ENCODE data around the gene PRKAB1. TPM values are rescaled to one million over a fixed set of nuclear protein-coding genes. Genes with fewer than 3 reads are reported as not detected.

PRKAB1 gene
- total RNA-seq, 1 donor from 2014 or later = 16.8 TPM

- DNase-seq = no peak
Measured at GRCh38 chr12:119664642-119665041, 3.3 kb upstream of the PRKAB1 start.

- DNase-seq = no peak
Measured at GRCh38 chr12:119665164-119665929, 2.6 kb upstream of the PRKAB1 start.

- no peak for DNase-seq
Measured at GRCh38 chr12:119666226-119666795, 1.6 kb upstream of the PRKAB1 start.

- no peak for DNase-seq
Measured at GRCh38 chr12:119666900-119667576, 895 bp upstream of the PRKAB1 start.

- no peak for DNase-seq
Measured at GRCh38 chr12:119668324-119668841, 450 bp downstream of the PRKAB1 start.

- no peak for DNase-seq
Measured at GRCh38 chr12:119669744-119670472, 2.0 kb downstream of the PRKAB1 start.

- DNase-seq = no peak
Measured at GRCh38 chr12:119671070-119671469, 3.1 kb downstream of the PRKAB1 start.

- DNase-seq = no peak
Measured at GRCh38 chr12:119672194-119672593, 4.3 kb downstream of the PRKAB1 start.

GRCh38 chr12:119673634-119674033 is 5.7 kb downstream of the PRKAB1 start:
- DNase-seq = no peak

GRCh38 chr12:119674560-119674959 is 6.6 kb downstream of the PRKAB1 start:
- DNase-seq = no peak

GRCh38 chr12:119676022-119676421 is 8.1 kb downstream of the PRKAB1 start:
- no peak for DNase-seq

GRCh38 chr12:119676573-119676972 is 8.6 kb downstream of the PRKAB1 start:
- no peak for DNase-seq

- no peak for DNase-seq
Measured at GRCh38 chr12:119678459-119678858, 10.5 kb downstream of the PRKAB1 start.

- no peak for DNase-seq
Measured at GRCh38 chr12:119679081-119679480, 11.1 kb downstream of the PRKAB1 start.

- no peak for DNase-seq
Measured at GRCh38 chr12:119679490-119679889, 11.6 kb downstream of the PRKAB1 start.

- DNase-seq = no peak
Measured at GRCh38 chr12:119681111-119681510, 13.2 kb downstream of the PRKAB1 start.

GRCh38 chr12:119681728-119682638 is 14.1 kb downstream of the PRKAB1 start:
- DNase-seq = no peak

- no peak for DNase-seq
Measured at GRCh38 chr12:119682639-119683252, 14.8 kb downstream of the PRKAB1 start.

- no peak for DNase-seq
Measured at GRCh38 chr12:119683413-119683812, 15.5 kb downstream of the PRKAB1 start.

- no peak for DNase-seq
Measured at GRCh38 chr12:119683816-119684215, 15.9 kb downstream of the PRKAB1 start.
